GM19238 (cell line): ENCODE measurements around the gene LRCOL1.
A peak's percentile ranks its signal among the peaks of the same experiment; 100 is the strongest.

Experiments
- DNase-seq: peaks from one replicate; pipeline ENCODE4 v3.0.0; 2011; ENCODE audit warnings: low spot score; ENCODE audit not compliant: insufficient read length

Gene LRCOL1

GRCh38 chr12:132619386-132620112 is 9.2 kb upstream of the LRCOL1 start:
- no peak for DNase-seq

GRCh38 chr12:132619071-132619385 is 8.6 kb upstream of the LRCOL1 start:
- no peak for DNase-seq

GRCh38 chr12:132618683-132619043 is 8.3 kb upstream of the LRCOL1 start, which contains the start of gene P2RX2:
Gene P2RX2, plus strand, starts transcription at chr12:132618776. Its CDS starts 41 bp downstream, at chr12:132618817.
- DNase-seq, result no peak

GRCh38 chr12:132617822-132618682 is 7.7 kb upstream of the LRCOL1 start:
- no peak for DNase-seq

GRCh38 chr12:132617135-132617701 is 6.8 kb upstream of the LRCOL1 start:
- DNase-seq, result no peak

- DNase-seq, result no peak
Observed at GRCh38 chr12:132615579-132616038, 5.2 kb upstream of the LRCOL1 start.

- DNase-seq, result peak; percentile 86
Observed at GRCh38 chr12:132614861-132615578, 4.6 kb upstream of the LRCOL1 start.

GRCh38 chr12:132614029-132614428 is 3.6 kb upstream of the LRCOL1 start:
- DNase-seq, result no peak

- no peak for DNase-seq
Observed at GRCh38 chr12:132611620-132612019, 1.2 kb upstream of the LRCOL1 start.

- no peak for DNase-seq
Observed at GRCh38 chr12:132610866-132611602, 652 bp upstream of the LRCOL1 start.

- DNase-seq, result no peak
Observed at GRCh38 chr12:132608231-132609171, 1.9 kb downstream of the LRCOL1 start.

GRCh38 chr12:132606927-132607326 is 3.5 kb downstream of the LRCOL1 start:
- DNase-seq, result no peak

- DNase-seq, result no peak
Observed at GRCh38 chr12:132606466-132606865, 3.9 kb downstream of the LRCOL1 start.

- no peak for DNase-seq
Observed at GRCh38 chr12:132605892-132606291, 4.5 kb downstream of the LRCOL1 start.

- no peak for DNase-seq
Observed at GRCh38 chr12:132604668-132605441, 5.5 kb downstream of the LRCOL1 start.

- DNase-seq, result no peak
Observed at GRCh38 chr12:132604151-132604618, 6.2 kb downstream of the LRCOL1 start.

- DNase-seq, result no peak
Observed at GRCh38 chr12:132603240-132604150, 6.9 kb downstream of the LRCOL1 start.
